Spleen (tissue), 3 donors: Measurements from ENCODE around the gene CST3.

Source experiments
- POLR2A ChIP-seq, 3 donors: fragments of 450-650 bp; IDR thresholded peaks; one replicate each; pipeline ENCODE4 v1.5.1; 2017; ENCODE audit warnings: antibody characterized with exemption in 3 of 3, mild to moderate bottlenecking in 1 of 3
- POLR2AphosphoS5 ChIP-seq, 3 donors: sonication (generic); formaldehyde crosslinking; IDR thresholded peaks; one replicate each; pipeline ENCODE4 v1.5.1; 2017; ENCODE audit warnings: antibody characterized with exemption in 3 of 3

GRCh38 chr20:23626040-23626620 is 11.6 kb downstream of the CST3 start:
- TF ChIP-seq POLR2A (IDR thresholded peaks at IDR 0.05) (no peak), POLR2AphosphoS5 (IDR thresholded peaks at IDR 0.05) (no peak)
